Subcutaneous adipose tissue (tissue), 4 donors: Measurements from ENCODE around the gene RORC. TPM values are rescaled to one million over a fixed set of nuclear protein-coding genes. Genes with fewer than 3 reads are reported as not detected.

Experiments
- total RNA-seq, 4 donors: library from RNA; depleted of rRNA; stranded (reverse); fragments of >200 nt; gene quantifications; one replicate each; pipeline ENCODE4 v1.1.0, GENCODE V29; 2016
- TF ChIP-seq, protein P1 (sequence below): fragments of 450-650 bp; IDR thresholded peaks from one replicate; pipeline ENCODE4 v1.5.1; 2016; ENCODE audit warnings: low read depth, mild to moderate bottlenecking, control low read depth, antibody characterized with exemption, moderate library complexity

Gene RORC
- total RNA-seq, 4 donors from 2014 or later, result 0.98 to 6.4 (median 2.9) TPM

DNA sequence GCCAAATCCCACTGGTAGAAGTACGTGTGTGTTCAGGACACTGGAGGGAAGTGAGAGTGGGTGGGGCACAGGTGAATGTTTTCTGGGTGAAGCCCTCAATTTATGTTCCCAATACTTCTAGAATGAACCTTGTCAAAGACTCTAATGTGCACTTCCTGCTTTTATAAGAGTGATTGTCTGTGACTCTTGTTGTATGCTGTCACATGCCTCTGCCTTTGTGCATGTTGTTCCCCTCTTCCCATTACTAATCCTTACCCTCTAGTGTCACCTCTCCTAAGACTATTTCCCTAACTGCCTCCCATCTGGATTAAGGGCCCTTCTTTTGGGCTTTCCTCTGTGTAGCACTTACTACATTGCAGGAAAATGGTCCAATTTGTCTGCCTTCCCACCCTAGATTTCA lies 23.8 kb downstream of the RORC start:
- TF ChIP-seq, protein P1, sequence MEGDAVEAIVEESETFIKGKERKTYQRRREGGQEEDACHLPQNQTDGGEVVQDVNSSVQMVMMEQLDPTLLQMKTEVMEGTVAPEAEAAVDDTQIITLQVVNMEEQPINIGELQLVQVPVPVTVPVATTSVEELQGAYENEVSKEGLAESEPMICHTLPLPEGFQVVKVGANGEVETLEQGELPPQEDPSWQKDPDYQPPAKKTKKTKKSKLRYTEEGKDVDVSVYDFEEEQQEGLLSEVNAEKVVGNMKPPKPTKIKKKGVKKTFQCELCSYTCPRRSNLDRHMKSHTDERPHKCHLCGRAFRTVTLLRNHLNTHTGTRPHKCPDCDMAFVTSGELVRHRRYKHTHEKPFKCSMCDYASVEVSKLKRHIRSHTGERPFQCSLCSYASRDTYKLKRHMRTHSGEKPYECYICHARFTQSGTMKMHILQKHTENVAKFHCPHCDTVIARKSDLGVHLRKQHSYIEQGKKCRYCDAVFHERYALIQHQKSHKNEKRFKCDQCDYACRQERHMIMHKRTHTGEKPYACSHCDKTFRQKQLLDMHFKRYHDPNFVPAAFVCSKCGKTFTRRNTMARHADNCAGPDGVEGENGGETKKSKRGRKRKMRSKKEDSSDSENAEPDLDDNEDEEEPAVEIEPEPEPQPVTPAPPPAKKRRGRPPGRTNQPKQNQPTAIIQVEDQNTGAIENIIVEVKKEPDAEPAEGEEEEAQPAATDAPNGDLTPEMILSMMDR, result no peak

DNA sequence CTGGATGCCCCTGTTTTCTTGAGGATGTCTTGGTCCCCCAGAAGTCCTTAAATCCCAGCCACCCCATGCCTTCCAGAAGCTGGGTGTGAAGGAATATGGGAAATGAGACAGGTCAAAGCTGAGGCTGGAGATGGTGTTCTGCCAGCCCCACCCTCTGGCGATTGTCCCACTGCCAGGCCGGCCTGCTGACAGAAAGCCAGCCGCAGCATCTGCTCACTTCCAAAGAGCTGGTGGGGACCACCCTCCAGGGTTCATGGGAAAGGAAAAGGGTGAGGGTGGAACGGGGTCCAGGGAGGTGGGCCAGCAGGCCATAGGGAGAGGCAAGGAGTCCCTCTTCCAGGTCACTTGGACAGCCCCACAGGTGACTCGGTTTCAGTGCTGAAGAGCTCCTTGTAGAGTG lies 24.5 kb downstream of the RORC start:
- TF ChIP-seq, protein P1, result no peak

DNA sequence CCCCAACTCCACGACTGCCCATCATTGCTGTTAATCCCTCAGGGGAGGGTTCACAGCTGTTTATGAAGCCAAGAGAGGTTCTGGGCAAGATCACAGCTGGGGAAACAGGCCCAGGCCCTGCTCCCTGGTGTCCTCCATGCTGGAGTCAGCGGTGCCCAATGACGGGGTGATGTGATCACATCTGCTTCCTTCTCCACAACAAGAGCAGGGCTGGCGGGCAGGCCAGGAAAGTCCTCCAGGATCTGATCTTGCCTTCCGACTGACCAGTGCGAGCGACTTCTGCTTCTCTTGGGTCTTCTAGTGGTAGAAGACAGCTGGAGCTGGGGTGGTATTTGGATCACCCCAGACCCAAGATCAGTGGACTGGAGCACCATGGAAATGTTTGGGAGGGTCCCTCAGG lies 25.4 kb downstream of the RORC start:
- TF ChIP-seq, protein P1, result no peak

DNA sequence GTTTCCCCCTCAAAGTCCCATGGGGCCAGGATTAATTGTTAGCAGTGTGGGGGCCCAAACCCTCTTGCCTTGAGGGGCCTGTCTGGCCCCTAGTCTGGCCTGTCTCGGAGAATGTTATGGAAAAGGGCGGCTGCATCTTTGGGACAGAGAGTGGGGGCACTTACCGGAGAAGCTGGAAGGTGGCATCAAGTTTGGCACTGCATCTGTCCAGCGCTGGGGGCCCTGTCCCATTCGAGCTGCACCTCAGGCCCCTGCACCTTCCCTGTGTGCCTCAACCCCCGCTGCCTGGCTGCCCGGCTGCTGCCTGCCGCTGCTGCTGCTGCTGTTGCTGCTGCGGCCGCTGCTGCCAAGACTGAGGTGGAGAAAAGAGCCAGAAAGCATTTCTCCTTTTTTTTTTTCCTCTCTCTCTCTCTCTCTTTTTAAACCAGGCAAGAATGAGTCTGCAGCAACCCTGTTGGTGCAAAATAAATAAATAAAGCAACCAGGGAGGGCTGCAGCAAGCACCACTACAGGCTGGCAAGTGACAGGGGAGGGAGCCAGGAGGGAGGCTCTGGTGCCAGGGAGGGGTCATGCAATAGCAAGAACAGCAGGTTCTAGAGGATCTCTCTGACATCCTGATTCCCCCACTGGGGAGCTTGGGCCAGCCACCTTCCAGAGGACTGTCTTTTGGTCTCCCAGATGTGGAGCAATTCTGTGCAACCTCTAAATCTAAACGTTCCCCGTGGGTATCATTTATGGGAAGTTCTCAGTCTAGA lies 26.4 kb downstream of the RORC start, which contains the start of gene LINGO4:
Gene LINGO4 (minus strand): TSS at position 354 of the 755 bp plus-strand sequence. CDS start 2,715 bp downstream, outside the sequence.
- TF ChIP-seq, protein P1, result no peak

DNA sequence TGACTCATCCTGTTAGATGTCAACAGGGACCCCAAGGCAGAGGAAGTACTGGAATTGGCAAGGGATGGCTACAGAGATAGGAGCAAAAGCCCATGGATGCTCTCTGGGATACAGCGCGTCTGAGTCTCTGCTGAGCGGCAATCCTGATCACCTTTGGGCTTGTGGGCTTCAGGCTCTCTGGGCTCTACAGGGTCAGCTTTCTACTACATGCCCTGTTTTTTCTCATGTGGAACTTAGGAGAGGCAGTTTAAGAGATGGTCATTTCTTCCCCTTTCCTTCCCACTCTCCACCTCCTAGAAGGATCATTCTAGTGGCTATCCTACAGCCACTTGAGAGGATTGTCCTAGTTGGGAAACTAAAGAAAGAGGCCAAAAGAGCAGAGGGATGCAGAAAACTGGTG lies 27.7 kb downstream of the RORC start:
- TF ChIP-seq, protein P1, result no peak

DNA sequence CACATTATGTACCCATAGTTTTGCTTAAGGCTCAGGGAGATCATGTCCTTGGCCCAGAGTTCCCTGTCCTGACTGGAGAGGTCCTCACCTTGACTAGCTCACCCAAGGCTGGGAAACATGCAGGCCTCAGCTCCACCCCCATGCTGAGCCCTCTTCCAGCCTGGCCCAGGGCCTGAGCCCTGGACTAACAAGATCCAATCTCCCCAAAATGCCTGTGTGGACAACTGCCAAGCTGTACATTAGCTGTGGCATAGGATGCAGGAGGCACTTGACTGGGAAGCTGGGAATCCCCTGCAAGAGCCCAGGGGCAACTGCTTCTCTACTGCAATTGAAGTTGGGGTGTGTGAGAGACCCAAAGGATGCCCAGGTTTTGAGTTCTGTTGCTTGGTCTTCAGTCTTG lies 28.4 kb downstream of the RORC start:
- TF ChIP-seq, protein P1, result no peak

DNA sequence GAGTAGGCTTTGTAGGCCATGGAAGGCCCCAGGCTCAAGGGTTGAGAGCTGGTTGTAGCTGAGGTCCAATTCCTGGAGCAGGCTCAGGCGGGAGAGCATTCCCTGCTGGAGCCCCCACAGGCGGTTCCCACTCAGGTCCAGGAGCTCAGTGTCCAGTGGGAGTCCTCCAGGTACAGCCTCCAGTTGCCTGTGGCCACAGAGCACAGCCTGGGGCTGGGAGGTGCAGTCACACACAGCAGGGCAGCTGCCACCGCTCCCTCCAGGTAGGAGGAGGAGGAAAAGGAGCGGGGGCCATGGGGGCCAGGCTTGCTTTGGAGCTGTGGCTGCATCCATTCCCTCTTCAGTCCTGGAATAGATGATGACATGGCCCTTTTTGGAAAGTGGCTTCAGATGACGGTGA lies 29.2 kb downstream of the RORC start:
- TF ChIP-seq, protein P1, result no peak
